ENCODE results near the gene DNAJC6.
"Not testable (repeated sequence)": the region's sequence is repeated elsewhere in the genome, so short reads cannot be mapped to it uniquely, and the experiment has no call there.

The DNAJC6 gene

DNA sequence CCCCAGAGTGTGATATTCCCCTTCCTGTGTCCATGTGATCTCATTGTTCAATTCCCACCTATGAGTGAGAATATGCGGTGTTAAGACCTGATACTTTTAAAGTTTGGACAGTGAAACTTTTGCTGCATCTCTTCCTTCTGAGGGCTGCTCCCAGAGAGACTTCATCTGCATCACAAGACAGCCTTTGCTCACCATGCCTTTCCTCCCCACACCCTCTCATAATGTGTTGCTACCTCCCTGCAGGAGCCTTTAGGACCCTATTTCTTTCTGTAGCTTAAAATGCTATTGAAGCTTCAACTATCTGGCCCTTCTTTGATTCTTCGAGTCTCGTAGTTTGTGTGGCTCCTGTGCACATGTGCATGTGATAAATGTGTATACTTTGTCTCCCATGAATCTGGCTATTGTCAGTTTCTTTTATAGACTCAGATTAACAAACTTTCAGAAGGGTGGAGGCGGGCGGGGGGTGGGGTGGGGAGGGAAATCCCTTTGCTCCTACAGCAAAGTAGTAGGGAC is 134.8 kb downstream of the DNAJC6 start:
- TF ChIP-seq EZH2phosphoT487 (conservative IDR thresholded peaks at IDR 0.05; ENCODE audit: low read length) = no peak
- TF ChIP-seq, protein P1, sequence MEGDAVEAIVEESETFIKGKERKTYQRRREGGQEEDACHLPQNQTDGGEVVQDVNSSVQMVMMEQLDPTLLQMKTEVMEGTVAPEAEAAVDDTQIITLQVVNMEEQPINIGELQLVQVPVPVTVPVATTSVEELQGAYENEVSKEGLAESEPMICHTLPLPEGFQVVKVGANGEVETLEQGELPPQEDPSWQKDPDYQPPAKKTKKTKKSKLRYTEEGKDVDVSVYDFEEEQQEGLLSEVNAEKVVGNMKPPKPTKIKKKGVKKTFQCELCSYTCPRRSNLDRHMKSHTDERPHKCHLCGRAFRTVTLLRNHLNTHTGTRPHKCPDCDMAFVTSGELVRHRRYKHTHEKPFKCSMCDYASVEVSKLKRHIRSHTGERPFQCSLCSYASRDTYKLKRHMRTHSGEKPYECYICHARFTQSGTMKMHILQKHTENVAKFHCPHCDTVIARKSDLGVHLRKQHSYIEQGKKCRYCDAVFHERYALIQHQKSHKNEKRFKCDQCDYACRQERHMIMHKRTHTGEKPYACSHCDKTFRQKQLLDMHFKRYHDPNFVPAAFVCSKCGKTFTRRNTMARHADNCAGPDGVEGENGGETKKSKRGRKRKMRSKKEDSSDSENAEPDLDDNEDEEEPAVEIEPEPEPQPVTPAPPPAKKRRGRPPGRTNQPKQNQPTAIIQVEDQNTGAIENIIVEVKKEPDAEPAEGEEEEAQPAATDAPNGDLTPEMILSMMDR (IDR thresholded peaks at IDR 0.05; ENCODE audit: insufficient read depth, low read length, poor library complexity, severe bottlenecking) = no peak
- Histone ChIP-seq H3K9me3 (ENCODE audit: insufficient read depth, low read length) (no peaks in the 10 kb centered on the region), H3K27me3 (ENCODE audit: low read length) (no peaks in the 10 kb centered on the region), H3K36me3 (ENCODE audit: low read length) (no peaks in the 10 kb centered on the region), H3K9ac (ENCODE audit: low read length) (no peak overlapping the region), H3F3A (ENCODE audit: insufficient read depth) (no peaks in the 10 kb centered on the region), H3K27ac (ENCODE audit: low read depth, low read length) (no peak overlapping the region), H2AFZ (ENCODE audit: low read depth, low read length, severe bottlenecking) (no peak overlapping the region), H3K9me2 (replicated peaks; ENCODE audit: insufficient read depth, low read length) (no peaks in the 10 kb centered on the region), H3K4me3 (ENCODE audit: insufficient read depth, low read length, poor library complexity, severe bottlenecking) (no peak overlapping the region), H3K79me2 (ENCODE audit: insufficient read depth, low read length) (no peaks in the 10 kb centered on the region), H3K4me2 (ENCODE audit: low read depth, low read length, poor library complexity, severe bottlenecking) (no peak overlapping the region), H4K20me1 (ENCODE audit: low read depth, low read length) (no peaks in the 10 kb centered on the region)

DNA sequence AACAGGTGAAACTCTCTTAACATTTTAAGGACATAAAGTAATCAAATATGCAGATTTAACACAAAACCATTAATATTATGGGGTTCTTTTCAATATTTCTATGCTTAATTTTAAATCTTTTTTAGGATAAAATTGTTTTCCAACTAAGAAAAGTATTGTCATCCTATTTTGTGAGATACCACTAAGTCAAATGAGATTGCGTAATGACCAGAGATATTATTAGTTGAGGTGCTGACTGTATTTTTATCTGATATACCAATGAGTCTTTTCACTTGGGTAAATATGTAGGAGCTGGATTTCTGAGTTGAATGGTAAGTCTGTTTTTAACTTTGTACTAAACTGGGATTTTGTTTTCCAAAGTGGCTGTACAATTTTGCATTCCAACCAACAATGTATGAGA is 136.5 kb downstream of the DNAJC6 start:
- no peaks in the 10 kb centered on the region for H3K9me3 ChIP-seq (ENCODE audit: insufficient read depth, low read length)
- TF ChIP-seq EZH2phosphoT487 (conservative IDR thresholded peaks at IDR 0.05; ENCODE audit: low read length) = no peak
- TF ChIP-seq, protein P1 (IDR thresholded peaks at IDR 0.05; ENCODE audit: insufficient read depth, low read length, poor library complexity, severe bottlenecking) = no peak
- H3F3A ChIP-seq (ENCODE audit: insufficient read depth) = no peaks in the 10 kb centered on the region
- no peak overlapping the region for H2AFZ ChIP-seq (ENCODE audit: low read depth, low read length, severe bottlenecking)
- no peak overlapping the region for H3K27ac ChIP-seq (ENCODE audit: low read depth, low read length)
- H3K4me3 ChIP-seq (ENCODE audit: insufficient read depth, low read length, poor library complexity, severe bottlenecking) = no peak overlapping the region
- no peaks in the 10 kb centered on the region for H3K79me2 ChIP-seq (ENCODE audit: insufficient read depth, low read length)
- H3K27me3 ChIP-seq (ENCODE audit: low read length) = no peaks in the 10 kb centered on the region
- H3K4me2 ChIP-seq (ENCODE audit: low read depth, low read length, poor library complexity, severe bottlenecking) = no peak overlapping the region
- H3K9ac ChIP-seq (ENCODE audit: low read length) = no peak overlapping the region
- no peaks in the 10 kb centered on the region for H3K36me3 ChIP-seq (ENCODE audit: low read length)
- no peaks in the 10 kb centered on the region for H3K9me2 ChIP-seq (replicated peaks; ENCODE audit: insufficient read depth, low read length)
- no peaks in the 10 kb centered on the region for H4K20me1 ChIP-seq (ENCODE audit: low read depth, low read length)

GRCh38 chr1:65449214-65449823 is 140.0 kb downstream of the DNAJC6 start:
- Histone ChIP-seq H3F3A (ENCODE audit: insufficient read depth) (no peaks in the 10 kb centered on the region), H3K4me2 (ENCODE audit: low read depth, low read length, poor library complexity, severe bottlenecking) (no peak overlapping the region), H2AFZ (ENCODE audit: low read depth, low read length, severe bottlenecking) (no peak overlapping the region), H3K4me3 (ENCODE audit: insufficient read depth, low read length, poor library complexity, severe bottlenecking) (no peak overlapping the region), H3K36me3 (ENCODE audit: low read length) (no peaks in the 10 kb centered on the region), H4K20me1 (ENCODE audit: low read depth, low read length) (no peaks in the 10 kb centered on the region), H3K9ac (ENCODE audit: low read length) (no peak overlapping the region), H3K27me3 (ENCODE audit: low read length) (no peaks in the 10 kb centered on the region), H3K79me2 (ENCODE audit: insufficient read depth, low read length) (no peaks in the 10 kb centered on the region), H3K9me3 (ENCODE audit: insufficient read depth, low read length) (no peaks in the 10 kb centered on the region), H3K27ac (ENCODE audit: low read depth, low read length) (no peak overlapping the region), H3K9me2 (replicated peaks; ENCODE audit: insufficient read depth, low read length) (no peaks in the 10 kb centered on the region)
- TF ChIP-seq, protein P1 (IDR thresholded peaks at IDR 0.05; ENCODE audit: insufficient read depth, low read length, poor library complexity, severe bottlenecking) = no peak
- TF ChIP-seq EZH2phosphoT487 (conservative IDR thresholded peaks at IDR 0.05; ENCODE audit: low read length) = no peak

DNA sequence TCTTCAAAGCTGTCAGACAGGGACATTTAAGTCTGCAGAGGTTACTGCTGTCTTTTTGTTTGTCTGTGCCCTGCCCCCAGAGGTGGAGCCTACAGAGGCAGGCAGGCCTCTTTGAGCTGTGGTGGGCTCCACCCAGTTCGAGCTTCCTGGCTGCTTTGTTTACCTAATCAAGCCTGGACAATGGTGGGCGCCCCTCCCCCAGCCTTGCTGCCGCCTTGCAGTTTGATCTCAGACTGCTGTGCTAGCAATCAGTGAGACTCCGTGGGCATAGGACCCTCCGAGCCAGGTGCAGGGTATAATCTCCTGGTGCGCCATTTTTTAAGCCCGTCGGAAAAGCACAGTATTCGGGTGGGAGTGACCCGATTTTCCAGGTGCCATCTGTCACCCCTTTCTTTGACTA is 146.3 kb downstream of the DNAJC6 start:
- H3K9me2 ChIP-seq (replicated peaks; ENCODE audit: insufficient read depth, low read length); H3K27me3 ChIP-seq (ENCODE audit: low read length); H2AFZ ChIP-seq (ENCODE audit: low read depth, low read length, severe bottlenecking); H3K27ac ChIP-seq (ENCODE audit: low read depth, low read length); H3K4me3 ChIP-seq (ENCODE audit: insufficient read depth, low read length, poor library complexity, severe bottlenecking); H4K20me1 ChIP-seq (ENCODE audit: low read depth, low read length); H3K36me3 ChIP-seq (ENCODE audit: low read length); H3K9me3 ChIP-seq (ENCODE audit: insufficient read depth, low read length); H3K79me2 ChIP-seq (ENCODE audit: insufficient read depth, low read length); H3K4me2 ChIP-seq (ENCODE audit: low read depth, low read length, poor library complexity, severe bottlenecking); H3F3A ChIP-seq (ENCODE audit: insufficient read depth); H3K9ac ChIP-seq (ENCODE audit: low read length): not testable (repeated sequence)
